Panc1 (cell line): ENCODE measurements around the gene LDB2. TPM values are rescaled to one million over a fixed set of nuclear protein-coding genes. Genes with fewer than 3 reads are reported as not detected.

Experiments
- ATAC-seq: fragments of 200-7000 bp; cut with Tn5 transposase; 2 replicates; pipeline ENCODE4 v1.9.1; 2020; ENCODE audit warnings: mild to moderate bottlenecking, moderate library complexity
- BruUV-seq: library from RNA; stranded (reverse); fragments of 400-500 nt; replicated peaks from 2 replicates; lab custom pipeline; 2021; lab: Mats Ljungman, UMichigan
- CTCF ChIA-PET: fragments of 300-600 bp; sonication (Branson Sonifier 250); formaldehyde crosslinking; loops from one replicate; lab custom pipeline; 2022; ENCODE audit warnings: antibody characterized with exemption; lab: Charles Lee
- POLR2A ChIA-PET: fragments of 300-600 bp; sonication (Branson Sonifier 250); formaldehyde crosslinking; loops from one replicate; lab custom pipeline; 2022; ENCODE audit warnings: antibody characterized with exemption; lab: Charles Lee
- DNase-seq: peaks from one replicate; pipeline ENCODE4 v3.0.0-alpha.2; 2010; ENCODE audit warnings: low read depth, low spot score
- H3K27ac ChIP-seq: 2 replicates; pipeline ENCODE4 v1.5.1; 2011; ENCODE audit warnings: mild to moderate bottlenecking, low read length, inconsistent platforms
- H3K27me3 ChIP-seq: fragments of 200-500 bp; sonication (Bioruptor generic); 2 replicates; pipeline ENCODE4 v1.6.0; 2014; ENCODE audit warnings: low read length, inconsistent platforms; ENCODE audit not compliant: control insufficient read depth, insufficient read depth
- H3K36me3 ChIP-seq: fragments of 200-500 bp; sonication (Bioruptor generic); 2 replicates; pipeline ENCODE4 v1.5.1; 2014; ENCODE audit warnings: inconsistent platforms, mild to moderate bottlenecking, low read length, moderate library complexity; ENCODE audit not compliant: control insufficient read depth, insufficient read depth
- H3K4me1 ChIP-seq: 2 replicates; pipeline ENCODE4 v1.5.1; 2011; ENCODE audit warnings: inconsistent platforms, mild to moderate bottlenecking, low read length, moderate library complexity; ENCODE audit not compliant: control insufficient read depth, insufficient read depth
- H3K4me3 ChIP-seq, 2 experiments: 2 replicates each; pipeline ENCODE4 v1.5.1; 2011 to 2012; ENCODE audit warnings: low read depth in 2 of 2, low read length in 2 of 2, mild to moderate bottlenecking in 2 of 2, inconsistent platforms in 1 of 2, moderate library complexity in 1 of 2
- H3K9me3 ChIP-seq: fragments of 200-500 bp; sonication (Bioruptor generic); 2 replicates; pipeline ENCODE4 v1.5.1; 2014; ENCODE audit warnings: low read depth, mild to moderate bottlenecking, inconsistent platforms, low read length, moderate library complexity; ENCODE audit not compliant: control insufficient read depth, insufficient read depth
- CTCF ChIP-seq: fragments of 450-650 bp; IDR thresholded peaks from 2 replicates; pipeline ENCODE4 v1.5.1; 2017; ENCODE audit warnings: mild to moderate bottlenecking
- POLR2AphosphoS5 ChIP-seq: IDR thresholded peaks from 2 replicates; pipeline ENCODE4 v1.6.1; 2012; ENCODE audit warnings: mild to moderate bottlenecking, low read depth, low read length, moderate library complexity
- SIN3A ChIP-seq: IDR thresholded peaks from 2 replicates; pipeline ENCODE4 v1.6.1; 2012; ENCODE audit warnings: low read depth, mild to moderate bottlenecking, low read length, moderate library complexity, borderline replicate concordance; ENCODE audit not compliant: insufficient read depth
- TCF7L2 ChIP-seq: IDR thresholded peaks from 2 replicates; pipeline ENCODE4 v1.6.1; 2011; ENCODE audit warnings: mild to moderate bottlenecking, low read depth, low read length, inconsistent platforms
- in situ Hi-C: cut with HindIII; loops from 2 replicates; pipeline ENCODE4 v1.10.0; 2016; ENCODE audit warnings: low sequenced_read_pairs, low pct_unique_long_range_greater_than_20kb
- intact Hi-C: fragments of 100-400 bp; cut with micrococcal nuclease; formaldehyde crosslinking; loops from one replicate; pipeline ENCODE4 v1.10.0; 2022; ENCODE audit not compliant: unreplicated experiment
- total RNA-seq: library from RNA; stranded (reverse); gene quantifications from one replicate; pipeline ENCODE4 v1.2.1, GENCODE V29; 2021; ENCODE audit not compliant: unreplicated experiment
- TF ChIP-seq, protein P1 (sequence below), 2 experiments: IDR thresholded peaks; 2 replicates each; pipeline ENCODE4 v1.6.1; 2011 to 2012; ENCODE audit warnings: low read depth in 2 of 2, control low read depth in 1 of 2, low read length in 1 of 2, mild to moderate bottlenecking in 1 of 2, moderate library complexity in 1 of 2; ENCODE audit not compliant: insufficient read depth in 1 of 2

Gene LDB2
- total RNA-seq, 1 experiment from 2014 or later: not detected

GRCh38 chr4:16865209-16865896, 33.1 kb downstream of the LDB2 start:
- H3K27me3 ChIP-seq: no peaks in the 10 kb centered on the region
- POLR2A ChIA-PET: no interaction called here
- BruUV-seq: no TSS peak
- no peak overlapping the region for H3K27ac ChIP-seq
- H3K4me3 ChIP-seq: no peak overlapping the region
- ATAC-seq (no peak), DNase-seq (no peak)
- H3K4me1 ChIP-seq: no peaks in the 10 kb centered on the region
- H3K9me3 ChIP-seq: no peaks in the 10 kb centered on the region
- TF ChIP-seq TCF7L2: no peak
- TF ChIP-seq SIN3A: no peak
- TF ChIP-seq, protein P1, sequence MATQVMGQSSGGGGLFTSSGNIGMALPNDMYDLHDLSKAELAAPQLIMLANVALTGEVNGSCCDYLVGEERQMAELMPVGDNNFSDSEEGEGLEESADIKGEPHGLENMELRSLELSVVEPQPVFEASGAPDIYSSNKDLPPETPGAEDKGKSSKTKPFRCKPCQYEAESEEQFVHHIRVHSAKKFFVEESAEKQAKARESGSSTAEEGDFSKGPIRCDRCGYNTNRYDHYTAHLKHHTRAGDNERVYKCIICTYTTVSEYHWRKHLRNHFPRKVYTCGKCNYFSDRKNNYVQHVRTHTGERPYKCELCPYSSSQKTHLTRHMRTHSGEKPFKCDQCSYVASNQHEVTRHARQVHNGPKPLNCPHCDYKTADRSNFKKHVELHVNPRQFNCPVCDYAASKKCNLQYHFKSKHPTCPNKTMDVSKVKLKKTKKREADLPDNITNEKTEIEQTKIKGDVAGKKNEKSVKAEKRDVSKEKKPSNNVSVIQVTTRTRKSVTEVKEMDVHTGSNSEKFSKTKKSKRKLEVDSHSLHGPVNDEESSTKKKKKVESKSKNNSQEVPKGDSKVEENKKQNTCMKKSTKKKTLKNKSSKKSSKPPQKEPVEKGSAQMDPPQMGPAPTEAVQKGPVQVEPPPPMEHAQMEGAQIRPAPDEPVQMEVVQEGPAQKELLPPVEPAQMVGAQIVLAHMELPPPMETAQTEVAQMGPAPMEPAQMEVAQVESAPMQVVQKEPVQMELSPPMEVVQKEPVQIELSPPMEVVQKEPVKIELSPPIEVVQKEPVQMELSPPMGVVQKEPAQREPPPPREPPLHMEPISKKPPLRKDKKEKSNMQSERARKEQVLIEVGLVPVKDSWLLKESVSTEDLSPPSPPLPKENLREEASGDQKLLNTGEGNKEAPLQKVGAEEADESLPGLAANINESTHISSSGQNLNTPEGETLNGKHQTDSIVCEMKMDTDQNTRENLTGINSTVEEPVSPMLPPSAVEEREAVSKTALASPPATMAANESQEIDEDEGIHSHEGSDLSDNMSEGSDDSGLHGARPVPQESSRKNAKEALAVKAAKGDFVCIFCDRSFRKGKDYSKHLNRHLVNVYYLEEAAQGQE (IDR thresholded peaks at IDR 0.05; ENCODE audit: insufficient read depth in 1 of 2, low read depth in 2 of 2, low read length in 1 of 2): no peak
- no peak for TF ChIP-seq CTCF
- TF ChIP-seq POLR2AphosphoS5: no peak
- in situ Hi-C loops (no loop called here), intact Hi-C loops (no loop called here)
- CTCF ChIA-PET: no interaction called here
- no peaks in the 10 kb centered on the region for H3K36me3 ChIP-seq

- no peak overlapping the region for H3K4me3 ChIP-seq
- no peaks in the 10 kb centered on the region for H3K4me1 ChIP-seq
- ChIA-PET POLR2A (no interaction called here), CTCF (no interaction called here)
- DNase-seq (no peak), ATAC-seq (no peak)
- intact Hi-C loops: no loop called here
- no TSS peak for BruUV-seq
- H3K9me3 ChIP-seq: no peaks in the 10 kb centered on the region
- no peaks in the 10 kb centered on the region for H3K27me3 ChIP-seq
- no peaks in the 10 kb centered on the region for H3K36me3 ChIP-seq
- TF ChIP-seq SIN3A (no peak), POLR2AphosphoS5 (no peak), CTCF (no peak), TCF7L2 (no peak)
- TF ChIP-seq, protein P1 (IDR thresholded peaks at IDR 0.05; ENCODE audit: insufficient read depth in 1 of 2, low read depth in 2 of 2, low read length in 1 of 2): no peak
- in situ Hi-C loops: no loop called here
- H3K27ac ChIP-seq: no peak overlapping the region
These were observed 34.2 kb downstream of the LDB2 start for GRCh38 chr4:16864199-16864598.
